PC-9 (cell line): ENCODE data around the gene PRSS23.

Experiments used
- CTCF ChIP-seq: fragments of 200-600 bp; sonication (generic); conservative IDR thresholded peaks from 2 replicates; pipeline ENCODE4 v1.6.1; 2017; ENCODE audit warnings: mixed run types, antibody characterized with exemption, mild to moderate bottlenecking, moderate library complexity
- EZH2 ChIP-seq: fragments of 200-600 bp; sonication (generic); IDR thresholded peaks from 2 replicates; pipeline ENCODE4 v1.8.0; 2017; ENCODE audit warnings: antibody characterized with exemption, low read depth

DNA sequence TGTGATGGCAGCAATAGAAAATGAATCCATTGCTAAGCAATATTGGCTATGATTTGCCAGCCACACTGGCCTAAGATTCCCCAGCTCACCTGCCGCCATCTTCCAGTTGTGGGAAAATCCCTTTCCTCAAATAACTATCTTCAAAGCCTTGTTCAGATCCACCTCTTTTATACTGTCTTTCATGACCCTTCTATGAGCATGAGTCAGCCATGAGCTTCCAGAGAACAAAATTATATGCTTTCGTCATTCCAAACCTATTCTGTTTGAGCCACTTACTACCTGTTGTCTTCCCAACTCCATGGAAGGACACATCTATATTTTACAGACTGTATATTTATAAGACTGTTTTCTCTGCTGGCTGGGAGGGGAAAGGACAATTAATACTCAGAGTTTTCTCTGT, 25.0 kb upstream of the PRSS23 start:
- no peak for TF ChIP-seq CTCF
- TF ChIP-seq EZH2: no peak
